ENCODE data around the gene RTL1.

RTL1 gene

DNA sequence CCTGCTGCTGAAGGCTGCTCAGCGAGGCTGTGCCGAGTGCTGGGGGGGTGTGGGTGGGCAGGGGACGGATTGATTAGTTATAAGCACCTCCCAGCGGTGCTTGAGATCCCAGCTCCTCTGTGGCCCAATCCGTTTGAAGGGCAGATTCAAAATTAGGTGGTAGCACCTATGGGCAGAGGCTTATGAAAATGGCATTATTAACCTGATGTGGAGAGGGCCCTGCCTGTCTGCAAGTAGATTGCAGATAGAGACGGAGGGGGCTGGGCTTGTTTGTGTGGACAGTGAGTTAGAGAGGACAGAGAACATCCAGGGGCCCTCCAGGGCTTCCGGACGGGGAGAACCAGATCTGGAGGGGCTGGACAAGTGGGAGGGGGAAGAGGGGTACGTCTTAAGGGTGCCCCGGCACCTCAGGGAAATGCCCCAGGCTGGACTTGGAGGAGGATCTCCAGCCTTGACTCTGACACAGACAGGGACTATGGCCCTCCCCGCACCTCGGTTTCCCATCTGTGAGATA lies at the start of gene RTL1:
Gene RTL1 (minus strand): TSS at position 51 of the 514 bp plus-strand sequence. CDS start 18,934 bp downstream, outside the sequence.
- no peak for DNase-seq (ENCODE audit: low read depth)

DNA sequence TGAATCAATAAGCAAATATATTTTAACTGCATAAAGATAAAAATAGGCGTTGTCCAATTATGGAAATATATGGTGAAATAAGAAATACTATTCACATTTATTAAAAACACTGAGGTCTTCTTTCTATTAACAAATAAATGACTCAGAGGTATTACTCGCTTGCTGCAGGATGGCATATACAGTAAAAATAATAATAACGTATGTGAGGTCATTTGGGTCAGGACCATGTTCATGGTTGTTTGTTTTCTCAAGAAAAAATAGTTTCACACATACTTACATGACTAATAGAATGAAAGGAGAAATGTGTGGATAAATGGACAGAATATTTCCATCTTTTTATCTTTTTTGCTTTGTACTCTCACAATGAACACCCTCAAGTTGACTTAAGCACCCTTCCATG lies 46.5 kb upstream of the RTL1 start:
- no peak for DNase-seq (ENCODE audit: low read depth)

DNA sequence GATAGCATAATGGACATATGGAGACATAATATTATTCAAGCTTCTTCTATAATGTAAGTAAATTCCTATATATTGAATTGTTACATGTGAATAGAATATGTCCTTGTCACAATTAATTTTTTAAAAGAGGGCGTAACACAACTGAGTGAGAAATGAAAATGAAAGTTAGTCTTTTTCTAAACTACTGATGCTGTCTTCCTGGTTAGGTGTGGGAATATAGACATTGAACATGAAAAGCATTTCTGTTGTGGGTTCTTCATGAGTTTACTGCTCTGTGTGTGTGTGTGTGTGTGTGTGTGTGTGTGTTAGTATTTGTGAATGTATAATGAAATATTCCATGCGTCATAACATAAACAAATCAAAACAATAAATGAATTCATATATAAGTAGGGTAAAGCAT lies 40.5 kb upstream of the RTL1 start:
- no peak for DNase-seq (ENCODE audit: low read depth)

DNA sequence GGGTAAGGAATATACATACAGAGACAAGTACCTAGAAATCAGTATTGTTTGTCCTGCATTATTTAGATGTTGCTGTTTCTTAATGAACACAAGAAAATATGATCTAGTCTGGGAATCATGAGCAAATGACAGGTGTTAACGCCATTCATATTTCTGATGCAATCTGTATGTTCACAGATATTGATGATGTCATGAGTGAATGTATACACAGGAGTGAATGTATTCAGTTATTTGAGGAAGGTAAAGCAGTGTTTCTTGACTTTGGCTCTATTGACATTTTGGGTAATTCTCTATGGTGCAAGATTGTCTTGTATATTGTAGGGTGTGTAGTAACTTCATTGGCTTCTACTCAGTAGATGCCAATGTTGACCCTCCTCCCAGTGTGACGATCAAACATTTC lies 26.7 kb upstream of the RTL1 start:
- no peak for DNase-seq (ENCODE audit: low read depth)

DNA sequence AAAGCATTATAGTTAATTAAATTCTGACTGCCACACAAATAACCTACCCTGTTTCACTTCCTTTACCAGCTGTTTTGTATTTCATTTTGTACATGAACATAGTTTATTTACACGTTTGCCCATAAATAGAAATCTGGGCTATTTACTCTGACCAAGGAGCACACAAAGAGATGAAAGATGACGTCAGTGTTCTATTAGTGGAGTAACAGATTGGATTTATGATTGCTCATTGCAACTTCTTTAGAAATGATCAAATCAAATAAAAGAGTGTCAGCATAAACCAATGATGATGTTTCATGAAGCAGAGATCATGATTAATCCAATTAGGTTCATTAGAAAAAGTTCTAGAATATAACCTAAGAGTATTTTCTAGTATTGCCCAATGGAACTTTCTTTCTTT lies 12.0 kb upstream of the RTL1 start:
- no peak for DNase-seq (ENCODE audit: low read depth)

DNA sequence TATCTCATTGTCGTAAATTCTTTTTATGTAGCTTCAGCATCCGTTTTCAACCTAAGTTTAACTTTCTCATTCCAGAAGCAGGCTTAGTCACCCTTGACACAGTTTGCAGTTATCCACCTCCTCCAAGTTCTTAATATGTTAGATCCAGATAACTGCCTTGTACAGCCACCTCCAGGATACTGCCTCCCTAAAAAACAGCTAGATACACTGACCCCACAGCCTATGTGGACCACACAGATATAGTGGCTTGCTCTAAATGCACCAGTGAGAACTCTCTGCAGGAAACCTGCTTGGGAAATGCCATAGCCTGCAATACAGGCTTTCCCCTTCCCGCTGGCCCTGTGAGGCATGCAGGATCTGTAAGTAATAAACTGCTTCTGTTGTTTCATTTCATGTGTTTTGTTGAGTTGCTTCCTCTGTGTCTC lies 11.1 kb upstream of the RTL1 start:
- no peak for DNase-seq (ENCODE audit: low read depth)

DNA sequence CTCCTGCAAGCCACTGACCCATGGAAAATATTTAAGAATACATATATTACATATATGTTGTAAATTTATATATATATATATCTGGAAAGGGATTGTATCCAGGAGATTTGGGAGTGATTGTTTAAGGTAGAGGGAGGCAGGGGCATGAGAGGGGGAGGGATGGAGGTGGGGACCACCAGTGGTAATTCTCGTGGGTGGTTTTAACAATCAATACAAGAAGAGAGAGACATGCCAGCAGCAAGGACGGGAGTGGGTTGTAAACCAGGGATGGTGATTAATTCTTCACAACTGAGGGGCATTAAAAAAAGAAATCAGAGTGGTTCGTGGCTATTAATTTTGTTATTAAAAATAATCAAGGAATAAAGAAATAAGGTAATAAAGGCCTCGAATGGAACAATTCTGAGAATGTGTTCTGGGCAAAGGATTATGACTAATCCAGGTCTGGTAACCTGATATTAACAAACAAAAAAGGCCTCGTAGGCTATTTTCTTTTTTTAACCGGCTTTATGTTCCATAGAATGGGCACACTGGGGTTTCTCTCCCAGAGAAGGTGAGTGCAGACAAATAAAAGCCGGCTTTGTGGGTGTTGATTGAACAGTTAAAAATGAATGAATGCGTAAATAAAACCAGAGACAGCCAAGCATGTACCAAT lies 8.3 kb upstream of the RTL1 start:
- no peak for DNase-seq (ENCODE audit: low read depth)

DNA sequence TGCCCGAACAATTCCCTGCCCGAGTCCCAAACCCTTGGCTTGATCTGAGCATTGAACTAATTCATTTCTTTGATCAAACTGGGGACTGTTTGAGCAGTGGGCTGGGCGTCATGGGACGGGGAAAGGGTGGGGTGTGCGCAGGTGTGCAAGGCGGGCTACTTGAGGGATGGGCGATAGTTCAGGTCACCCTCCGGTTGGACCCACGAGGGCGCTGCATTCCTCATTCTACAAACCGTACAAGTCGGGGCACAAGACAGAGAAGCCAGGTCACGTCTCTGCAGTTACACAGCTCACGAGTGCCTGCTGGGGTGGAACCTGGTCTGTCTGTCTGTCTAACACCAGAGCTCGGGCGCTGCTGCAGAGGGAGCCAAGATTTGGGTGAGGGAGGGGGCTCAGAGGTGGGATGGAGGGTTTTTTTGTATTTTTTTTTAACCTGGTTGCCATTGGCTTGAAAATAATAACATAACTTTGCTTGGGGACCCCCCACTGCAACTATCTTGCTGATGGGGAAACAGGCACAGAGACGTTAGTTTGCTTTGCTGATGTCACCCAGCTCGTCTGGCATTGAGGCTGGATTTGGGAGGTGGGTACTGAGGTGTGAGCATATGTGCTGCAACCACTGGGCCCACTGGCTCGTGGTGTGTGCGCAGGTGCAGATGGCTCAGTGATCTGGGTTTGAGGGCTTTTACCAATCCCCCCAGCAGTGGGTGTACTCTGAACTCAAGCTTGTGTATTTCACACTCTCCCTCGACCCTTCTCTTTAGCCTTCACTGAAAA lies 7.6 kb upstream of the RTL1 start:
- DNase-seq (ENCODE audit: low read depth): no peak

DNA sequence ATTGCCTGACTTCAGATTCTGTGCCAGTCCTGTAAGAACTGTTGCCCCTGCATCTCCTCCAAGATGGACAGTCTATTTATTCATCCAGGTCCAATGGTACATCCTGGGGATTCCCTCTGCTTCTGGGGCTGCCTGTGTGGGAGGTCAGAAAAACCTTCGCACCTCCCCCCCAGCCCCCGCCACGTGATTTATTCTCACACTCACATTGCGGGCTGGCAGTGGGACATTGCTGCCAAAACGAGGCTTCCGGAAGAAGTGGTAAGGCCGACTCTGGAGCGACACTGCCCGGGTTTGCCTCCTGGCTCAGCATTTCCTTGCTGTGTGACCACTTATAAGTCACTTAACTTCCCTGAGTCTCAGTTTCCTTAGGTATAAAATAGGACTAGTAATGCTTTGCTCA lies 5.9 kb upstream of the RTL1 start:
- DNase-seq (ENCODE audit: low read depth): no peak

DNA sequence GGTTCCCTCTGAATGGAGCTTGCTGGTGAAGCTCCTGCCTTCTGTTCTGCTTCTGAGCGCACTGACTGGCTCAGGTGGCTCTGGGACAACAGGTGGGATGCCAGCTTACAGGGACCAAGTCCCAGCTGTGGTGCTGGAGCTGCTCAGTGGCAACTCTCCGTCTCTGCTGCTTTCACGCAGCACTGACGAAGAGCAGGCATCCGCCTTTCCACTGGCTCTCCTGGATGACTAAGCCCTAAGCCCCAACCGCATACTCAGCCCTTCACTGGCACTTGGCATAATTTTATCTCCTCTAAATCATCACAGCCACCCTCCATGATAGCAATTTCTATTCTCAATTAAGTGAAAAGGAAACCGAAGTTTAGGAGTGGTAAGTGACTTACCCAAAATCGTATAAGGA lies 3.7 kb upstream of the RTL1 start:
- no peak for DNase-seq (ENCODE audit: low read depth)

DNA sequence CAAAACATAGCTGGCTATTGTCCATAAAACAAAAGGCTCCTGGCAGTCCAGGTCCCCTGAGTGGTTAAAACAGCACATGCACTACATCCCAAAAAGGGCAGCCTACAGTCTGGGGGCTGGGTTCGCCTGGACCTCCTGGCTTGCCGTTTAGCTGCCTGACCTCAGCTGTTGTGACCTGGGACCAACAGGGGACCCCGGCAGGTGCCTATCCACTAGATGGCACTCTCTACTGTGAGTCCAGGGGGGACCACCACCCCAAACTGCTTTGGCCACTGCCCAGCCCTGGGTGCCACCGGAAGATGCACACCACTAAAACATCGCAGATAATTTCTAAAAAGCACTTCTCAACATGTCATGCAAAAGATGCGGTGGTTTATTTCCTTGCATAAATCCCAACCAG lies 2.9 kb upstream of the RTL1 start:
- no peak for DNase-seq (ENCODE audit: low read depth)

DNA sequence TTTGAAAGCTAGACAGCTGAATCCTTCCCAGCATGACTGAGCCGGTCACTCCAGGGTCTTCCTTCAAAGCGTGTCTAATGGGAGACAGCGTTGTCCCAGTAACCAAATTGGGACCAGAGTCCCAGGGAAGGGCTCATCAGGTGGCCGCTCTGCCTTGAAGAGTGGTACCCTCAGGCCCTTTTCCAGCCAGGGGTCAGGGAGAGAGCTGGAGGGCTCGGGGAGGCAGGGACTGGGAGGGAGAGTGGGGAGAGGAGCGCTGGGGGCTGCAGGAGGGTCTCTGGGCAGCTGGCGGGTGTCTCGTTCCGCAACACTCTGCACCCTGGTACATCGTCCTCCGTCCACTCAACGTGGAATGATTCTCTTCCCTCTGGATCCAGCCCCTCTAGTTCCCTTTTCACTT lies 1.6 kb upstream of the RTL1 start:
- DNase-seq (ENCODE audit: low read depth): no peak

DNA sequence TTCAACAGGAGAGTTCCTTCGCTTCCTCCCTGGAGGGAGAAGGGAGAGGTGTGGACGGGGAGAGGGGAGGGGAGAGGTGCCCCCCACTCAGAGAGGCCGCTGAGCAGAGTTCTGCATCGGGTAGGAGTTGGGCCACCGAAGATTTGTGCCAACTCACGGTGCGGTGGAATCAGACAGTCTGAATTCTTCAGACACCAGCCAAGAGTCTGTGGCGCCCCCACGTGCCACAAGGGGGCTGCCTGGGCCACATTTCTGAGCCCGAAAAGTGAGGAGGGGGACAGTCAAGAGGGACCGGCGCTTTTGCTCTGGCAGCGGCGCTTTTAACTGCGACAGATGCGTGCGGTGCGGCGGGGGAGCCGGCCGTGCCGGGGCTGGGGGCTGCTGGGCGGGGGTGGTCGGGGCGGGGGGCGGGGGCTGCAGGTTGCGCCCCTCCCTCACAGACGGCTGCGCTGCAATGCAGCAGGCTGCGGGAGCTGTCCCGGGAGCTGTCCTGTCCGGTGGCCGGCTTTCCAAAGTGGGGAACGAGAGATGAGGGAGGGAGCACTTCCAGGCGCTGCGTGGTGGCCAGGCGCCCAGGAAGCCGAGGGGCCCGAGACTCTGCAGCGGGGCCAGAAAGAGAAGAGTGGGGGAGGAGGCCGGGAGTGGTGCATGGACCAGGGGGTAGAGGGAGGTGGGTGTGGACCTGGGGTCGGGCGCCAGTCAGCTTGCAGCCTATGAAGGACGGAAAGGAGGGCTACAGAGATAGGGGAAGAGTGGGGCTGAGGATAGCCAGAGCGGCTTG lies 975 bp upstream of the RTL1 start:
- DNase-seq (ENCODE audit: low read depth): no peak

DNA sequence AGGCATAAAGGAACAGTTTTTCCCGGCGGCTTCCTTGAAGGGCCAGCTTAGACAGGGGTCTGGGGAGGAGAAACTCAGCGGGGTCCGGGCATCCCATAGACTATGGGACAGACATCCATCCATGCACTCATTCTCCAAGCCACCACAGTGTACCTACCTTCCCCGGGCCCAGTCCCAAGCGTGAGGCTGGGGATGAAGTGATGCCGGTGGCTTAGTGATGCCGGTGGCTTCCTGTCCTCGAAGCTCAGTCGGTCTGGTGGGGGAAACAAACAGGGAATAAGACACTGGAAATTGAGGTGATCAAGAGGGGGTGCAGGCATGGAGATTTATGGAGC lies 421 bp downstream of the RTL1 start:
- no peak for DNase-seq (ENCODE audit: low read depth)

DNA sequence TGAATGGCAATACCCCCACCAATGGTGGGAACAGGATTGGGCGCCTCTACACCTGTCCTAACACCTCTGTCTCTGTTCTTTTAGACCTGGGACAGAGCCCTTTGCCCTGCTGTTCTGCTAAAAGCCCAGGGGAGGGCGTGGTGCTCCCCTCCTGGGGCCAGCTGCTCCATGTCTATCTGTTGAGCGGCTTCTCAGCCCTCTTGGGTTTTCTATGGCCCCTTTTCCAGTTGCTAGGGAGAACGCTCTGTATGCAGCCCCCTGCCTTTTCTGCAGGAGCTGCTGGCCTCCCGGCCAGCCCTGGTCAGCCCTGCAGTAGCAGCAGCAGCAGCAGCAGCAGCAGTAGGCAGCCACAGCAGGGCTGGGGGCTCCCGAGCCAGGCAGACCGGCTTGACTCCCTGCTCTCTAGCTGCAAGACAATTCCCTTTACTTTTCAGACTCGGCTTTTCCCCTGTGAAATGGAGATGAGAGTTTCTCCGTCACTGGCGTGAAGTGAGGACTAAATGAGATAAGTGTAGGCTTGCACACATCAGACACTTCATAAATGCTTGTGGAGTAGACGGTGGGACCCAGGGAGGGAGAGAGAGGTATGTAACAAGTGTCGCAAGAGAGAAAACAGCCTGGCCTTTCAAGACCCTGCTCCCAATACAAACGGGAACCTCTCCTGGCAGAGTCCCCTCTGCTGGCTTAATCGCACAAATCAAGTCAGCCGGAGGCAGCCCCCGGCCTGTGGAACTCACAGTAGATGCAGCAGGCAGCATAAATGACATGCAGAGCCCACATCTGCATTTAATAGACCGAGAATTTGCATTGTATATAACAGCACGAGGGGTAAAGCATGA lies 1.0 kb downstream of the RTL1 start:
- no peak for DNase-seq (ENCODE audit: low read depth)

DNA sequence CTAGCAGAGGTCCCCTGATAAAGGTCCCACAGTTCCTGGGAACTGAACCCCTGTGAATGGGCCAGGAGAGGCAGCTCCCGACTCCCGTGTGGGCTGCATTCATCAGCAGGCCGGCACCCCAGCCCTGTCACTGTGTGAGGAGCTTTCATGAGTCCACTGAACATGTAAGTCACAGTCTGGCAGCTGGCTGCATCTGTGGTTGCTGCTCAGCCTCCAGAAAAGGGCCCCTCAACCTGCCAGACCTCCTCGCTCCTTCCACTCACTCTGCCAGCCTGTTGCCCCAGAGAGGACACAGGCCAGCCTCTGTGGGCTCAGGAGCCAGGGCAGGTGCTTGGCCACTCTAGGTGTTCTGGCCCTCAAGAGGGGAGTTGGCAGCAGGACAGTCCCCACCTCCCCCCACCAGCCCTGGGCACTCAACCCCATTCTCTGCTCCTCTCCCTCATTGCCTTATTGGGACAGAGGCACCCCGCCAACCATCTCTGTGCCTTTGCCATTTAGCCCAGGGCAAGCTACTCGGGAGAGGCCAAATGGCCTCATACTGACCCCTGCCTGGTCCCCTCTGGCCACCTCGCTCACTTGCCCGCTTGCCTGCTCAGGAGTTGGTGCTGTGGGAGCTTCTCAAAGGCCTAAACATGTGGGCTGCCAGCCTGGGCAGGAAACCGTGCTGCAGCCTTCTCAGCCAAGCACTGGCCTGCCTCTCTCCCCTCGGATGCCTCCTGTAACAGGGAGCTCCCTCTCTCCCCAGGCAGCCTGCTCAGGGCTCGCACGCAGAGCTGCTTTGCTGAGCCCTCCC lies 1.9 kb downstream of the RTL1 start:
- DNase-seq (ENCODE audit: low read depth): no peak

DNA sequence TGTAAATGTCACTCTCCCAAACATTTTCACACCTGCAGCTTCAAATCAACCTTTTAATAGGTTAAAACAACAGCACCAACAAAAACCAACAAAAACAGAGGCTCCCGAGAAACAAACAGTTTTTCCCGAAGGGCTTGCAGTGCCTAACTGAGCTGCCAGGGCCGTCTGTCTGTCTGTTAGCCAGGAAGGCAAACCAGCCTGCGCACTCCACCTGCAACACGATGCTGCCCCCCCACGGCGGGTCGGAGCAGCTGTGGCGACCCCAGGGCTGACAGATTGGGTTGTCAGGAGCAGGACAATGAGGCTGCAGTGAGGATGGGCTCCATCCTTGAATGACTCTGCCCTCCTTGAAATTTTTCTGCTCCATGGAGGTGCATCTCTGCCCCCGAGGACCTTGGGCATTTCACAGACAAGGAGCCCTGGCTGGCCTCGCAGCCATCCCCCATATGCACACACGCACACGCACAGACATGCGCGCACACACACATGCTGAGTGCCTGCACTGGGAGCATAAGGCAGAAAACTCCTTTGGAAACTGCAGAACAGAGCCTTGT lies 2.6 kb downstream of the RTL1 start:
- DNase-seq (ENCODE audit: low read depth): no peak

DNA sequence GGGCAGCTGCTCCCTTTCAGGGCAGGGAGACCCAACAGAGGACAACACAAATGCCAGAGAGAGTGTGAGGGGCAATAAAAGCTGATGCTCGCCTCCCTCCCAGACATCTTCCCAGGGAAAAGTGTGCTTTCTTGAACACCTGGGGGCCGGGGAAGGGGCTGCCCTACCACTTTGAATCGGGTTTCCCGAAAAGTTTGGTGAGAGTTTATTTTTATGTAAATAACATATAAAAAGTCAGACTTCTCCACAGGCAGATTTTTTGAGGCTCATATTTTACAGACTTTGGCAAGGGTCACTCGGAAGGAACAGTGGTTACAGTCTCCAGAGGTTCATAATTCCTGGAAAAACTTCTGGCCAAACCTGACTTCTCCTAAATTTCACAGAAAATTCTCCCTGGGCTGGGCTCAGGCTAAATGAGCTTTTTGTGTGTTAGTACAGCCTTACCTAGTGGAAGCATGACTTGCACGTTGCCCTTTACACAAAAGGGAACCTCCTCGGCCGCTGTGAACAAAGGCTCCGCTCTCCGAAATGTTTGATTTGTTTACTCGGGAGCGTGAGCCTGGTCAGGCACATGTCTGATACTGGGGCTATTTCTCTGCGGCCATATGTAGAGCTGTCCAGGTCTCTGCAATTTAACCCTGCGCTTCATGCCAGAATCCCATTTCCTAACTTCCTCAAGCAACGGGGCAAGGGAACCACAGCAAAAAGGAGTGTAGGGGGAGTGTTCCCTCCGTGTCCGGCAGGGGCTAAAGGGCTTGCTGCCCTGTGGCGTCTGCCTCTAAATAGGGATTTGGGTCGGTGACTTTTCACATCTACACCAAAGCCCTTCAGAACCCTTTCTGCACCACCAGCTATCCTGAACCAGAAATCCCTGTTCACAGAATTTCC lies 3.4 kb downstream of the RTL1 start:
- no peak for DNase-seq (ENCODE audit: low read depth)

DNA sequence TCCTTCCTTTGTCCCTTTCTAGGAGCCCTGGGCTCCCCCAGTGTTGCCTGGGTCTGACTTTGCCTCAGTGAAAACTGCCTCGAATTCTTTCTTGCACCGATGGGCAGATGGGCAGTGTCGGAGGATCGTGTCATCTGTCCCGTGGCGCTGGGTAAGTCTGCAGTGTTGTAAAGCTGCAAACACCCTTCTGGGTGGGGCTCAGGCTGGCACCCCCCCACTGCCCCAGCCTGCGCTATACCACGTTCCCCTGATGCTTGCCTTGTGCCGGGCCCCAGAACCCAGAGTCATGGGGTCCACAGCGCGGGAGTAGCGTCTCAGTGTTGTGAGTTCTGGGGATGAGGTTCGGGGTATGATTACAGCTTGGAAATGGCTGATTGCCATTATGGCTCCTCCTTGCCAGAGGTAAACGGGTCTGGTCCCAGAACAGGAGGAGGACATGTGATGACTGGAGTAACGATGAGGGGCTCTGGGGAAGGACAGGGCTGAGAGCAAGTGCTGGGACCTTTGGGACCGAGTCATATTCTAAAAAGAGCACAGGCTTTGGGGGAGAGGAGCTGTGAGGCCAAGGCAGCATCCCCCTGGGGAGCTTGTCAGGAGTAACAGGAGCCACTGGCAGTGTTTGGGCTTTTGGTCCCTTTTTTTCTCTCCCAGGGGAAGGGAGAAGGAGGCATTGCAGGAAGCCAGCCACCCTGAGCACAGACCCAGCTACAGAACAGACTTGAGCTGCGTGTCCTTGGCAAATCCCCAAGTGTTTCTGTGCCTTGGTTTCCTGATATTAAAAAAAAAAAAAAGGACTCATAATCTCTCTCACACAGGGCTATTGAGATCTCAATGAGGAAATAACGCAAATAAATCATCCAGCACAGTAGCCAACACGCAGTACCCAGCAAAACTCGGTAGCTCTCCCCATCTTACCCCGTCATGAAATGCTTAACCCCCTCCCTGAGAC lies 4.3 kb downstream of the RTL1 start:
- DNase-seq (ENCODE audit: low read depth): no peak
